Breast epithelium (tissue), 4 donors: Measurements from ENCODE around the gene WIZ. TPM values are rescaled to one million over a fixed set of nuclear protein-coding genes. Genes with fewer than 3 reads are reported as not detected.
"Not testable (repeated sequence)": the region's sequence is repeated elsewhere in the genome, so short reads cannot be mapped to it uniquely, and the experiment has no call there.

Experiments used
- DNase-seq, 2 donors: peaks; one replicate each; pipeline ENCODE4 v3.0.0-alpha.2; 2019; ENCODE audit warnings: low spot score in 2 of 2
- H3K27ac ChIP-seq, 2 donors: fragments of 200-600 bp; sonication (generic) in 1 of 2; one replicate each; pipeline ENCODE4 v1.5.1; 2016 to 2019; ENCODE audit warnings: mild to moderate bottlenecking in 1 of 2
- H3K27me3 ChIP-seq, 2 donors: fragments of 200-600 bp; sonication (generic) in 1 of 2; one replicate each; pipeline versions ENCODE4 v1.5.1 to v1.6.0; 2017 to 2019; ENCODE audit warnings: control low read depth in 1 of 2, mild to moderate bottlenecking in 1 of 2
- H3K36me3 ChIP-seq: fragments of 200-600 bp; one replicate; pipeline ENCODE4 v1.5.1; 2019
- H3K4me1 ChIP-seq, 2 donors: fragments of 200-600 bp; sonication (generic); one replicate each; pipeline ENCODE4 v1.5.1; 2016 to 2019; ENCODE audit warnings: control low read depth in 1 of 2
- H3K4me3 ChIP-seq, 3 donors: fragments of 200-600 bp; sonication (generic); 1 replicate in 2 of 3; 2 replicates in 1 of 3; pipeline ENCODE4 v1.5.1; 2016 to 2019; ENCODE audit warnings: mild to moderate bottlenecking in 3 of 3, moderate library complexity in 2 of 3
- H3K9me3 ChIP-seq, 2 donors: fragments of 200-600 bp; sonication (generic) in 1 of 2; one replicate each; pipeline ENCODE4 v1.5.1; 2016 to 2019; ENCODE audit warnings: control low read depth in 1 of 2
- CTCF ChIP-seq, 3 donors: fragments of 450-650 bp; IDR thresholded peaks; one replicate each; pipeline ENCODE4 v1.5.1; 2016 to 2017; ENCODE audit warnings: antibody characterized with exemption in 3 of 3, mild to moderate bottlenecking in 3 of 3, moderate library complexity in 3 of 3
- POLR2A ChIP-seq: fragments of 450-650 bp; IDR thresholded peaks from one replicate; pipeline ENCODE4 v1.6.1; 2016; ENCODE audit warnings: antibody characterized with exemption, mild to moderate bottlenecking, moderate library complexity
- POLR2AphosphoS5 ChIP-seq, 3 donors: sonication (generic); formaldehyde crosslinking; IDR thresholded peaks; one replicate each; pipeline ENCODE4 v1.6.1; 2017; ENCODE audit warnings: antibody characterized with exemption in 3 of 3
- intact Hi-C: fragments of 100-400 bp; cut with DNase I; formaldehyde crosslinking; loops from one replicate; pipeline ENCODE4 v1.15.1; 2023; ENCODE audit warnings: low total_unique reads
- total RNA-seq, 3 donors: library from RNA; depleted of rRNA; stranded (reverse); fragments of >200 nt; gene quantifications; one replicate each; pipeline ENCODE4 v1.1.0, GENCODE V29; 2016

WIZ gene
- total RNA-seq, 3 donors from 2014 or later, result 17.6 to 51.1 (median 34.9) TPM

GRCh38 chr19:15397236-15397635 lies 52.5 kb downstream of the WIZ start:
- no peak overlapping the region for H3K4me3 ChIP-seq
- H3K9me3 ChIP-seq, result no peaks in the 10 kb centered on the region
- intact Hi-C loops, result no loop called here
- peaks cover 14% of the 10 kb centered on the region for H3K36me3 ChIP-seq
- H3K27me3 ChIP-seq, result no peaks in the 10 kb centered on the region
- no peaks in the 10 kb centered on the region for H3K4me1 ChIP-seq
- no peak for DNase-seq
- no peak for TF ChIP-seq POLR2A
- no peak for TF ChIP-seq CTCF (IDR thresholded peaks at IDR 0.05)
- TF ChIP-seq POLR2AphosphoS5 (IDR thresholded peaks at IDR 0.05), result no peak
- H3K27ac ChIP-seq, result no peak overlapping the region

- H3K4me1 ChIP-seq, result no peaks in the 10 kb centered on the region
- peaks cover 14% of the 10 kb centered on the region for H3K36me3 ChIP-seq
- no peak overlapping the region for H3K27ac ChIP-seq
- DNase-seq, result no peak
- intact Hi-C loops, result no loop called here
- no peaks in the 10 kb centered on the region for H3K27me3 ChIP-seq
- TF ChIP-seq POLR2AphosphoS5 (IDR thresholded peaks at IDR 0.05) (no peak), CTCF (IDR thresholded peaks at IDR 0.05) (no peak), POLR2A (no peak)
- no peaks in the 10 kb centered on the region for H3K9me3 ChIP-seq
- H3K4me3 ChIP-seq, result no peak overlapping the region
Observed at GRCh38 chr19:15396436-15396835, 53.3 kb downstream of the WIZ start.

- H3K27me3 ChIP-seq, H3K4me3 ChIP-seq, DNase-seq, H3K4me1 ChIP-seq, intact Hi-C loops, H3K27ac ChIP-seq, H3K9me3 ChIP-seq: not testable (repeated sequence)
- H3K36me3 ChIP-seq, result peaks cover 14% of the 10 kb centered on the region
Observed at GRCh38 chr19:15395251-15395650, 54.5 kb downstream of the WIZ start.

GRCh38 chr19:15394426-15394825 lies 55.3 kb downstream of the WIZ start:
- H3K4me3 ChIP-seq, result no peak overlapping the region
- intact Hi-C loops, result no loop called here
- no peak for DNase-seq
- TF ChIP-seq POLR2A, result no peak
- TF ChIP-seq CTCF (IDR thresholded peaks at IDR 0.05), result no peak
- TF ChIP-seq POLR2AphosphoS5 (IDR thresholded peaks at IDR 0.05), result no peak
- no peak overlapping the region for H3K27ac ChIP-seq
- no peaks in the 10 kb centered on the region for H3K4me1 ChIP-seq
- no peaks in the 10 kb centered on the region for H3K27me3 ChIP-seq
- peaks cover 11% of the 10 kb centered on the region for H3K36me3 ChIP-seq
- H3K9me3 ChIP-seq, result no peaks in the 10 kb centered on the region

- Histone ChIP-seq H3K4me1 (no peaks in the 10 kb centered on the region), H3K27me3 (no peaks in the 10 kb centered on the region), H3K4me3 (no peak overlapping the region), H3K36me3 (peaks cover 11% of the 10 kb centered on the region), H3K27ac (no peak overlapping the region), H3K9me3 (no peaks in the 10 kb centered on the region)
- no peak for DNase-seq
- intact Hi-C loops, result no loop called here
- TF ChIP-seq POLR2AphosphoS5 (IDR thresholded peaks at IDR 0.05) (no peak), CTCF (IDR thresholded peaks at IDR 0.05) (no peak), POLR2A (no peak)
Observed at GRCh38 chr19:15393963-15394362, 55.8 kb downstream of the WIZ start.

GRCh38 chr19:15390814-15391213 lies 58.9 kb downstream of the WIZ start:
- intact Hi-C loops, result no loop called here
- Histone ChIP-seq H3K4me1 (no peaks in the 10 kb centered on the region), H3K27me3 (no peaks in the 10 kb centered on the region), H3K9me3 (no peaks in the 10 kb centered on the region), H3K27ac (no peak overlapping the region), H3K36me3 (no peaks in the 10 kb centered on the region), H3K4me3 (no peak overlapping the region)
- TF ChIP-seq CTCF (IDR thresholded peaks at IDR 0.05), result no peak
- TF ChIP-seq POLR2AphosphoS5 (IDR thresholded peaks at IDR 0.05), result no peak
- TF ChIP-seq POLR2A, result no peak
- no peak for DNase-seq
